GM23248 (cell line): ENCODE measurements around the gene RPL10A. TPM values are rescaled to one million over a fixed set of nuclear protein-coding genes. Genes with fewer than 3 reads are reported as not detected.

Experiments used
- DNase-seq: peaks from one replicate; pipeline ENCODE4 v3.0.0-alpha.2; 2015
- H2AFZ ChIP-seq: fragments of 200-600 bp; sonication (generic); 2 replicates; pipeline ENCODE4 v1.6.1; 2016; ENCODE audit warnings: antibody characterized with exemption
- H3F3A ChIP-seq: fragments of 200-600 bp; sonication (generic); 2 replicates; pipeline ENCODE4 v1.6.1; 2016; ENCODE audit warnings: mild to moderate bottlenecking, antibody characterized with exemption, mixed run types; ENCODE audit not compliant: insufficient read depth
- H3K27ac ChIP-seq: fragments of 200-600 bp; sonication (generic); 2 replicates; pipeline ENCODE4 v1.5.1; 2016; ENCODE audit warnings: mild to moderate bottlenecking
- H3K27me3 ChIP-seq: fragments of 200-600 bp; sonication (generic); replicated peaks from 2 replicates; pipeline ENCODE4 v1.6.1; 2016; ENCODE audit warnings: mild to moderate bottlenecking; ENCODE audit not compliant: insufficient read depth
- H3K36me3 ChIP-seq: fragments of 200-600 bp; sonication (generic); 2 replicates; pipeline ENCODE4 v1.6.1; 2016; ENCODE audit warnings: low read depth, mild to moderate bottlenecking
- H3K4me1 ChIP-seq: fragments of 200-600 bp; sonication (generic); 2 replicates; pipeline ENCODE4 v1.6.1; 2016; ENCODE audit warnings: mild to moderate bottlenecking; ENCODE audit not compliant: insufficient read depth
- H3K4me2 ChIP-seq: fragments of 200-600 bp; sonication (generic); one replicate; pipeline ENCODE4 v1.6.1; 2016; ENCODE audit warnings: mild to moderate bottlenecking; ENCODE audit not compliant: unreplicated experiment
- H3K4me3 ChIP-seq: fragments of 200-600 bp; sonication (generic); 2 replicates; pipeline ENCODE4 v1.5.1; 2016; ENCODE audit warnings: mild to moderate bottlenecking
- H3K79me2 ChIP-seq: fragments of 200-600 bp; sonication (generic); 2 replicates; pipeline ENCODE4 v1.6.1; 2016; ENCODE audit warnings: mild to moderate bottlenecking; ENCODE audit not compliant: insufficient read depth
- H3K9ac ChIP-seq: fragments of 200-600 bp; sonication (generic); 2 replicates; pipeline ENCODE4 v1.6.1; 2016; ENCODE audit warnings: mild to moderate bottlenecking
- H3K9me2 ChIP-seq: fragments of 200-600 bp; sonication (generic); 2 replicates; pipeline ENCODE4 v1.6.1; 2016; ENCODE audit warnings: mixed run types, mild to moderate bottlenecking, moderate library complexity; ENCODE audit not compliant: insufficient read depth
- H3K9me3 ChIP-seq: fragments of 200-600 bp; sonication (generic); one replicate; pipeline ENCODE4 v1.6.1; 2017; ENCODE audit warnings: low read depth
- H4K20me1 ChIP-seq: fragments of 200-600 bp; sonication (generic); 2 replicates; pipeline ENCODE4 v1.6.0; 2016; ENCODE audit not compliant: insufficient read depth
- EZH2 ChIP-seq: fragments of 200-600 bp; sonication (generic); IDR thresholded peaks from 2 replicates; pipeline ENCODE4 v1.6.1; 2018; ENCODE audit warnings: antibody characterized with exemption, mild to moderate bottlenecking; ENCODE audit not compliant: insufficient read depth, poor library complexity, severe bottlenecking
- EZH2phosphoT487 ChIP-seq: fragments of 200-600 bp; sonication (generic); IDR thresholded peaks from 2 replicates; pipeline ENCODE4 v1.6.1; 2018; ENCODE audit warnings: antibody characterized with exemption, moderate library complexity, mild to moderate bottlenecking, low read depth; ENCODE audit not compliant: insufficient read depth
- WGBS, 2 experiments: methylation state at CpG; one replicate each; pipeline ENCODE4 v1.1.6; 2015 to 2017; ENCODE audit warnings: low lambda C conversion rate in 2 of 2, low coverage in 1 of 2; ENCODE audit errors: missing lambda C conversion rate in 2 of 2; 5-methylcytosine and 5-hydroxymethylcytosine counted together
- in situ Hi-C: fragments of 300-500 bp; cut with MboI; formaldehyde crosslinking; loops from 2 replicates; pipeline ENCODE4 v1.15.0; 2020
- polyA plus RNA-seq: library from polyadenylated mRNA; unstranded; fragments of >200 nt; fragmentation: Nextera tagmentation; extraction: Ambion mirVana; gene quantifications from 2 replicates; pipeline ENCODE4 v1.2.1, GENCODE V29; 2016
- total RNA-seq: library from RNA; depleted of rRNA; stranded (reverse); fragments of >200 nt; shearing (Covaris generic); gene quantifications from 2 replicates; pipeline ENCODE4 v1.2.3, GENCODE V29; 2014

RPL10A gene
- total and polyA plus RNA-seq, 2 experiments from 2014 or later: 366 to 915 TPM

DNA sequence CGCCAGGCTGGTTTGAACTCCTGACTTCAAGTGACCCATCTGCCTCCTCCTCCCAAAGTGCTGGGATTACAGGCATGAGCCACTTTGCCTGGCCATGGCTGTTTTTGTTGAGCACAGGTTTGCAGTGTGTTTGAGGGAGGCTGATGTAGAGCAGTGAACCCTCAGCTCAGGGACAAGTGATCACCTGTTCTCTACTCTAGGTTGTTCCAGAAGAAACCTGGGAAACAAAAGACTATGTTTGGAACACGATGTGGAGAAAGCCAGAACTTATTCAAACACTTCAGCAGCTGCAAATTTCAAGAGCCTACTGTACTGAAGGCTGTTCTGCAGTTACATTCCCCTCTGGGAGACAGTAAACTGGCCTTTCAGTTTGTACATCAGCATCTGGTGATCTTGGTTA is 39.8 kb downstream of the RPL10A start:
- no peak overlapping the region for H3K9ac ChIP-seq
- peaks cover 28% of the 10 kb centered on the region for H3K27me3 ChIP-seq
- no peaks in the 10 kb centered on the region for H3K9me3 ChIP-seq
- H3K4me1 ChIP-seq: no peaks in the 10 kb centered on the region
- no peak overlapping the region for H3K27ac ChIP-seq
- TF ChIP-seq EZH2: no peak
- no peak for TF ChIP-seq EZH2phosphoT487
- no peaks in the 10 kb centered on the region for H3K79me2 ChIP-seq
- DNase-seq: no peak
- no peaks in the 10 kb centered on the region for H3K36me3 ChIP-seq
- H3F3A ChIP-seq: no peaks in the 10 kb centered on the region
- 38 to 53% methylated on average over 2 of the region's 2 CpGs for WGBS, 2 experiments
- H3K4me2 ChIP-seq: no peak overlapping the region
- H2AFZ ChIP-seq: no peak overlapping the region
- no peaks in the 10 kb centered on the region for H3K9me2 ChIP-seq
- in situ Hi-C loops: no loop called here
- no peaks in the 10 kb centered on the region for H4K20me1 ChIP-seq
- no peak overlapping the region for H3K4me3 ChIP-seq

DNA sequence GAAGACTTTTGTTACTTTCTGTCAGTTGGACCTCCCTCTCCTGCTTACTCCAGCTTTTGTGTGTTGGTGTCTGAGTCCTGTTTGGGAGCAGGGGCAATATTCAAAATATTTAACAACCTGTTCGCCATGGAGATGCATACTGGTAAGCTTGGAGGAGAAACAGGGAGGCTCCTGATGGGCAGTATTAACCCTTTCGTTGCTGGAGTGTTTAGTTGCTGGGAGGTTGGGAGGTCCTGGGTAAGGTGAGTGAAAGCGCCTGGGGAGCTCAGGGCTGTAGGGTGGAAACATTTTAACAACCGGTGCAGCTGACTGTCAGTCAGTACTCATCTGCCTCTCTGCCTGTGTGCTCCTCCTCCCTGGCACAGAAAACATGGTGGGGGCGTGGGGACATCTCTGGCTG is 40.3 kb downstream of the RPL10A start:
- Histone ChIP-seq H3K9me3 (no peaks in the 10 kb centered on the region), H4K20me1 (no peaks in the 10 kb centered on the region), H3K36me3 (no peaks in the 10 kb centered on the region), H3K79me2 (no peaks in the 10 kb centered on the region), H3F3A (no peaks in the 10 kb centered on the region), H3K4me2 (no peak overlapping the region), H3K27me3 (peaks cover 28% of the 10 kb centered on the region), H3K9ac (no peak overlapping the region), H3K4me1 (no peaks in the 10 kb centered on the region), H3K9me2 (no peaks in the 10 kb centered on the region), H3K27ac (no peak overlapping the region), H2AFZ (no peak overlapping the region), H3K4me3 (no peak overlapping the region)
- in situ Hi-C loops: no loop called here
- no peak for DNase-seq
- WGBS, 2 experiments: 32 to 44% methylated on average over 4 to 5 of the region's 5 CpGs
- TF ChIP-seq EZH2phosphoT487 (no peak), EZH2 (no peak)

DNA sequence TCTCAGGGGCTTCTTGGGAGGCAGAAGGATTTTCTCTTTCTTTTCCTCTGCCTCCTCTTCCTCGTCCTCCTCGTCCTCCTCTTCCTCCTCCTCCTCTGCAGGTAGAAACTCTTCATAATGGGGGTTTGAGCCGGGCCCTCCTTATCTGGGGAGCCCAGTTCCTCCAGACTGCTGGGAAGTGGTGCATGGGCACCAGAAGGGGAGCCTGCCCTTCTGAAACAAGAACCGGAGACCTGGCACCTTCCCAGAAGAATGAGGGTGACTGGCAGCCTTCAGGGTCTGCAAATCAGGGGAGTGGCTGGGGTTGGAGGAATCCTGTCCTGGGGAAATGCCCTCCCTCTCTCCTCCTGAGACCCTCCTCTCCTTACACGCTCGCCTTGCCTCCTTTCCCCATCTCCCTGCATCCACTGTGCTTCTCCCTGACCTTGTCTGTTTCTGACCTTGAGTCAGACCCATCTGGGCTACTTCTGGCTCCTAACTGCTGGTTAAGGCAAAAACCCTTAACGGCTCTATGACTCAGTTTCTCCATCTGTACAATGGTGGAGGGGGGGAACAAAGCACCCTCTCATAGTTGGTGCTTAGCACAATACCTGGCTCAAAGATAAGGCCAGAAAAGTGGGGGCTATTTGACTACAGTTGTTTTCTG is 42.8 kb downstream of the RPL10A start:
- 62 to 69% methylated on average over 7 of the region's 7 CpGs for WGBS, 2 experiments
- Histone ChIP-seq H3K4me2 (no peak overlapping the region), H4K20me1 (no peaks in the 10 kb centered on the region), H3K9me3 (no peaks in the 10 kb centered on the region), H3K27me3 (peaks cover 23% of the 10 kb centered on the region), H3K79me2 (no peaks in the 10 kb centered on the region), H3K27ac (no peak overlapping the region), H3K9ac (no peak overlapping the region), H2AFZ (no peak overlapping the region), H3K4me1 (no peaks in the 10 kb centered on the region), H3K9me2 (no peaks in the 10 kb centered on the region), H3F3A (no peaks in the 10 kb centered on the region), H3K36me3 (no peaks in the 10 kb centered on the region), H3K4me3 (no peak overlapping the region)
- in situ Hi-C loops: no loop called here
- no peak for DNase-seq
- TF ChIP-seq EZH2: no peak
- TF ChIP-seq EZH2phosphoT487: no peak

- H3K27me3 ChIP-seq: peaks cover 18% of the 10 kb centered on the region
- no peaks in the 10 kb centered on the region for H3K79me2 ChIP-seq
- TF ChIP-seq EZH2phosphoT487 (no peak), EZH2 (peak; percentile 51)
- in situ Hi-C loops: no loop called here
- no peak overlapping the region for H3K27ac ChIP-seq
- no peak overlapping the region for H3K9ac ChIP-seq
- H3K9me3 ChIP-seq: no peaks in the 10 kb centered on the region
- no peak overlapping the region for H3K4me2 ChIP-seq
- H4K20me1 ChIP-seq: no peaks in the 10 kb centered on the region
- no peaks in the 10 kb centered on the region for H3K4me1 ChIP-seq
- DNase-seq: no peak
- no peaks in the 10 kb centered on the region for H3F3A ChIP-seq
- WGBS, 2 experiments: 10 to 12% methylated on average over 28 to 29 of the region's 32 CpGs
- no peaks in the 10 kb centered on the region for H3K9me2 ChIP-seq
- no peaks in the 10 kb centered on the region for H3K36me3 ChIP-seq
- no peak overlapping the region for H3K4me3 ChIP-seq
- H2AFZ ChIP-seq: no peak overlapping the region
Measured at GRCh38 chr6:35511562-35511941, 43.4 kb downstream of the RPL10A start.

DNA sequence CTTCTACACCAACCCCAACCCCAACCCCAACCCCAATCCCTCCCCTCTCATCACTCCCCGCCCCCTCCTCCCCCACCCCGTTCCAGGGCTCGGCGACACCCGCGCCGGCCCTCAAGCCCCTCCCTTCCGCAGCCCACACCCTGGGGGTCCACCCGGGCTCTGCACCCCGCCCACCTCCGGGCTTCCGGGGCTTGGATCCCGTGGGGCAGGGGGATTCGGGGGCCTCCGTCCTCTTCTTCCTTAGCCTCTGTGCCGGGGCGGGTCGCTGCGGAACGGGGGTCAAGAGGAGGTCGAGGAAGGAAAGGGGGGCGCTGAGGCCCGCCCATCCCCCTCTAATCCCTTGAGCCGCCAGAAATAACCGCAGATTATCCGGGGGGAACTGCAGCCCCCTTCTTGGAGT is 43.8 kb downstream of the RPL10A start:
- H3K9ac ChIP-seq: no peak overlapping the region
- peaks cover 15% of the 10 kb centered on the region for H3K27me3 ChIP-seq
- no peaks in the 10 kb centered on the region for H3K79me2 ChIP-seq
- no peaks in the 10 kb centered on the region for H3K9me2 ChIP-seq
- no peaks in the 10 kb centered on the region for H3F3A ChIP-seq
- no peaks in the 10 kb centered on the region for H3K36me3 ChIP-seq
- no peak overlapping the region for H3K4me3 ChIP-seq
- H4K20me1 ChIP-seq: no peaks in the 10 kb centered on the region
- H2AFZ ChIP-seq: no peak overlapping the region
- 3 to 40% methylated on average over 3 to 25 of the region's 26 CpGs for WGBS, 2 experiments
- no peak overlapping the region for H3K27ac ChIP-seq
- no peak overlapping the region for H3K4me2 ChIP-seq
- TF ChIP-seq EZH2phosphoT487: no peak
- TF ChIP-seq EZH2: no peak
- no peaks in the 10 kb centered on the region for H3K4me1 ChIP-seq
- DNase-seq: no peak
- no peaks in the 10 kb centered on the region for H3K9me3 ChIP-seq
- in situ Hi-C loops: no loop called here
